MM.1S (cell line): ENCODE results near the gene UBE2E2.
"Not testable (repeated sequence)": the region's sequence is repeated elsewhere in the genome, so short reads cannot be mapped to it uniquely, and the experiment has no call there.

ENCODE experiments used
- DNase-seq: peaks from one replicate; pipeline ENCODE4 v3.0.0-alpha.2; 2015
- H2AFZ ChIP-seq: fragments of 300-600 bp; sonication (generic); 2 replicates; pipeline ENCODE4 v1.6.0; 2016; ENCODE audit warnings: antibody characterized with exemption, low read length
- H3F3A ChIP-seq: fragments of 300-600 bp; sonication (generic); 2 replicates; pipeline ENCODE4 v1.6.1; 2016; ENCODE audit warnings: mild to moderate bottlenecking, antibody characterized with exemption, low read length, moderate library complexity, mixed read lengths; ENCODE audit not compliant: insufficient read depth
- H3K27ac ChIP-seq: fragments of 300-600 bp; sonication (generic); 2 replicates; pipeline ENCODE4 v1.5.1; 2016; ENCODE audit warnings: mild to moderate bottlenecking, low read length
- H3K27me3 ChIP-seq: fragments of 300-600 bp; sonication (generic); replicated peaks from 2 replicates; pipeline ENCODE4 v1.6.0; 2016; ENCODE audit warnings: low read length; ENCODE audit not compliant: insufficient read depth
- H3K36me3 ChIP-seq: fragments of 300-600 bp; sonication (generic); replicated peaks from 2 replicates; pipeline ENCODE4 v1.6.1; 2016; ENCODE audit warnings: mild to moderate bottlenecking, low read length, mixed read lengths; ENCODE audit not compliant: insufficient read depth
- H3K4me1 ChIP-seq: fragments of 300-600 bp; sonication (generic); 2 replicates; pipeline ENCODE4 v1.6.1; 2016; ENCODE audit warnings: low read length, mixed read lengths
- H3K4me2 ChIP-seq: fragments of 300-600 bp; sonication (generic); 2 replicates; pipeline ENCODE4 v1.6.0; 2016; ENCODE audit warnings: low read depth, low read length
- H3K4me3 ChIP-seq: fragments of 300-600 bp; sonication (generic); 2 replicates; pipeline ENCODE4 v1.5.1; 2016; ENCODE audit warnings: low read length, mixed read lengths
- H3K79me2 ChIP-seq: fragments of 300-600 bp; sonication (generic); 2 replicates; pipeline ENCODE4 v1.6.1; 2016; ENCODE audit warnings: mixed run types, low read length, mixed read lengths
- H3K9ac ChIP-seq: fragments of 300-600 bp; sonication (generic); 2 replicates; pipeline ENCODE4 v1.6.1; 2016; ENCODE audit warnings: low read length, mixed read lengths
- H3K9me2 ChIP-seq: fragments of 300-600 bp; sonication (generic); replicated peaks from 2 replicates; pipeline ENCODE4 v1.6.1; 2016; ENCODE audit warnings: mild to moderate bottlenecking, low read length, mixed read lengths; ENCODE audit not compliant: insufficient read depth
- H3K9me3 ChIP-seq: fragments of 300-600 bp; sonication (generic); replicated peaks from 2 replicates; pipeline ENCODE4 v1.6.1; 2016; ENCODE audit warnings: mild to moderate bottlenecking, low read length, mixed read lengths; ENCODE audit not compliant: insufficient read depth
- H4K20me1 ChIP-seq: fragments of 300-600 bp; sonication (generic); 2 replicates; pipeline ENCODE4 v1.6.1; 2016; ENCODE audit warnings: mild to moderate bottlenecking, low read length, moderate library complexity, mixed read lengths; ENCODE audit not compliant: insufficient read depth
- CTCF ChIP-seq: fragments of 300-600 bp; sonication (generic); IDR thresholded peaks from 2 replicates; pipeline ENCODE4 v1.5.1; 2016; ENCODE audit warnings: antibody characterized with exemption, low read length, mixed read lengths
- EZH2 ChIP-seq: fragments of 300-600 bp; sonication (generic); optimal IDR thresholded peaks from 2 replicates; pipeline ENCODE3; 2017; ENCODE audit warnings: low read depth, mild to moderate bottlenecking, antibody characterized with exemption, low read length, mixed read lengths
- EZH2phosphoT487 ChIP-seq: fragments of 300-600 bp; sonication (generic); IDR thresholded peaks from 2 replicates; pipeline ENCODE4 v1.6.1; 2018; ENCODE audit warnings: antibody characterized with exemption, low read length

The UBE2E2 gene

GRCh38 chr3:23342343-23342742 is 139.2 kb downstream of the UBE2E2 start:
- DNase-seq, result no peak
- no peaks in the 10 kb centered on the region for H3K9me3 ChIP-seq
- H3K27ac ChIP-seq, result no peak overlapping the region
- H3F3A ChIP-seq, result peaks cover 3% of the 10 kb centered on the region; the same call in 1 of the 2 replicates
- peaks cover 13% of the 10 kb centered on the region for H3K4me1 ChIP-seq
- H3K4me2 ChIP-seq, result no peak overlapping the region
- H4K20me1 ChIP-seq, result no peaks in the 10 kb centered on the region
- H3K79me2 ChIP-seq, result peaks cover 37% of the 10 kb centered on the region
- no peaks in the 10 kb centered on the region; the same call in 1 of the 2 replicates for H3K36me3 ChIP-seq
- no peaks in the 10 kb centered on the region for H3K27me3 ChIP-seq
- no peak overlapping the region for H3K9ac ChIP-seq
- no peak overlapping the region for H2AFZ ChIP-seq
- H3K9me2 ChIP-seq, result no peaks in the 10 kb centered on the region
- TF ChIP-seq CTCF (no peak), EZH2 (no peak), EZH2phosphoT487 (no peak)
- H3K4me3 ChIP-seq, result no peak overlapping the region

GRCh38 chr3:23343509-23343908 is 140.4 kb downstream of the UBE2E2 start:
- H2AFZ ChIP-seq, result no peak overlapping the region
- H3K4me1 ChIP-seq, result peaks cover 13% of the 10 kb centered on the region
- H3K4me2 ChIP-seq, result no peak overlapping the region
- H3F3A ChIP-seq, result peaks cover 3% of the 10 kb centered on the region; the same call in 1 of the 2 replicates
- peaks cover 25% of the 10 kb centered on the region for H3K79me2 ChIP-seq
- no peak overlapping the region for H3K27ac ChIP-seq
- no peaks in the 10 kb centered on the region for H3K9me3 ChIP-seq
- H3K36me3 ChIP-seq, result no peaks in the 10 kb centered on the region; the same call in 1 of the 2 replicates
- DNase-seq, result no peak
- TF ChIP-seq CTCF (no peak), EZH2phosphoT487 (no peak), EZH2 (no peak)
- H3K9me2 ChIP-seq, result no peaks in the 10 kb centered on the region
- H4K20me1 ChIP-seq, result no peaks in the 10 kb centered on the region
- no peak overlapping the region for H3K9ac ChIP-seq
- H3K4me3 ChIP-seq, result no peak overlapping the region
- H3K27me3 ChIP-seq, result no peaks in the 10 kb centered on the region

- Histone ChIP-seq H3K9me3 (no peaks in the 10 kb centered on the region), H3K79me2 (peaks cover 18% of the 10 kb centered on the region), H3K9ac (no peak overlapping the region), H3K4me1 (peaks cover 13% of the 10 kb centered on the region), H4K20me1 (no peaks in the 10 kb centered on the region), H3F3A (peaks cover 3% of the 10 kb centered on the region; the same call in 1 of the 2 replicates), H3K4me2 (no peak overlapping the region), H3K9me2 (no peaks in the 10 kb centered on the region), H3K36me3 (no peaks in the 10 kb centered on the region; the same call in 1 of the 2 replicates), H2AFZ (no peak overlapping the region), H3K27ac (no peak overlapping the region), H3K4me3 (no peak overlapping the region), H3K27me3 (no peaks in the 10 kb centered on the region)
- DNase-seq, result no peak
- no peak for TF ChIP-seq CTCF
- no peak for TF ChIP-seq EZH2phosphoT487
- TF ChIP-seq EZH2, result no peak
Measured at GRCh38 chr3:23344886-23345285, 141.8 kb downstream of the UBE2E2 start.

- not testable (repeated sequence) for H3K4me3 ChIP-seq, H3K36me3 ChIP-seq, H3K27me3 ChIP-seq, H3F3A ChIP-seq, H3K9me2 ChIP-seq, H4K20me1 ChIP-seq, H2AFZ ChIP-seq, H3K4me2 ChIP-seq, H3K27ac ChIP-seq, DNase-seq, H3K9me3 ChIP-seq, H3K79me2 ChIP-seq, H3K9ac ChIP-seq, H3K4me1 ChIP-seq
Measured at GRCh38 chr3:23349444-23349843, 146.3 kb downstream of the UBE2E2 start.
